ENCODE measurements around the gene EIF3J.
"Not testable (repeated sequence)": the region's sequence is repeated elsewhere in the genome, so short reads cannot be mapped to it uniquely, and the experiment has no call there.

EIF3J gene

DNA sequence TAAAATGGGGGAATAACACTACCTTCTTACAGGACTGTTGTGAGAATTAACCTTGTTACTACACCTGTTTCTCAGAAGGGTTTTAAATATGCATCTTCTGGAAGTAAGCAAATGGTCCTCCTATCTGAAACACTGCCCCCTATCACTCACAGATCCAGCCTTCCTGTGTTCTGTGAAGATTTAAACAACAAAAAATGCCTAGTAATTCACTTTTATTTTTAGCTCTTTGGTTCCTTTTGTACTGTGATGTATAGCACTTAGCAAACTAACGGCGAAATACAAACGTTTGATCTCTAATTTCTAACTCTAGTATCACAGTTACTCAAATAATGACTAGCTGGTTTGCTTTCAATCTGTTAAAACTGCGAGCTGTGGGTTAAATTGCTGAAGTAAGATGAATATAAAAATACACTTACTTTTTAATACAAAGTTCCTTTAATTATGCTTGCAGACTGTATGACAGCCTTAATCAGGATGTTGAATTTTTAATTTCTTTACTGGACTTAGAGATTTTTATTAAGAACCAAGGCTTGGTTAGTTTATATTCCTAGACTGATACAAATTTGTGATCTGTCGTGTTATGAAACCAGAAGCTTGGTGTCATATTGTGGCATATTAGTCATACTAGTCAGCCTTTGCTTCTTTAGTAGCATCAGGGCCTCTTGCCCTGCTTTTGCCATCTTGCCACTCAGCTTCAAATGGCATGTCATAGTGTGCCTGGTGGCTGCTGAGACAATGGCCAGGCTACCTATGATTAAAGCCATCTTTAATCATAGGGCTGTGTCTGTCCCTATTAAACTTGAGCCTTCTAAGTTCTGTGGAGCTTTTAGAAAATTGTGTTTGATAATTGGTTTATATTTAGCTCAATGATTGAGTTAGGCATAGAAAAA lies 9.2 kb downstream of the EIF3J start:
- H3K4me1 ChIP-seq (ENCODE audit: insufficient read depth, low read length), result no peaks in the 10 kb centered on the region
- H3K9me3 ChIP-seq (ENCODE audit: insufficient read depth, low read depth, low read length), result no peaks in the 10 kb centered on the region
- no peak overlapping the region for H3K9ac ChIP-seq (ENCODE audit: low read depth, low read length)
- no peak overlapping the region for H3K4me3 ChIP-seq (ENCODE audit: low read length)
- H3K27ac ChIP-seq (ENCODE audit: low read length), result no peak overlapping the region
- no peaks in the 10 kb centered on the region for H3K27me3 ChIP-seq (ENCODE audit: insufficient read depth, low read length)
- H3K36me3 ChIP-seq (ENCODE audit: insufficient read depth, low read depth, low read length), result peaks cover 33% of the 10 kb centered on the region

DNA sequence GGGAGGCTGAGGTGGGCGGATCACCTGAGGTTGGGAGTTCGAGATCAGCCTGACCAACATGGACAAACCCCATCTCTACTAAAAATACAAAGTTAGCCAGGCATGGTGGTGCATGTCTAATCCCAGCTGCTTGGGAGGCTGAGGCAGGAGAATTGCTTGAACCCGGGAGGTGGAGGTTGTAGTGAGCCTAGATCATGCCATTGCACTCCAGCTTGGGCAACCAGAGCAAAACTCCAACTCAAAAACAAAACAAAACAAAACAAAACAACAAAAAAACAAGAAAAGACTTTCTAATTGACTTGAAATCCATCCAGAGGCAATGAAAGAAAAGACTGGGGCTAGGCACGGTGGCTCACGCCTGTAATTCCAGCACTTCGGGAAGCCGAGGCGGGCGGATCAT lies 12.2 kb downstream of the EIF3J start:
- not testable (repeated sequence) for H3K4me3 ChIP-seq (ENCODE audit: low read length); H3K27me3 ChIP-seq (ENCODE audit: insufficient read depth, low read length); H3K4me1 ChIP-seq (ENCODE audit: insufficient read depth, low read length); H3K9me3 ChIP-seq (ENCODE audit: insufficient read depth, low read depth, low read length); H3K9ac ChIP-seq (ENCODE audit: low read depth, low read length); H3K27ac ChIP-seq (ENCODE audit: low read length)
- H3K36me3 ChIP-seq (ENCODE audit: insufficient read depth, low read depth, low read length), result peaks cover 45% of the 10 kb centered on the region

DNA sequence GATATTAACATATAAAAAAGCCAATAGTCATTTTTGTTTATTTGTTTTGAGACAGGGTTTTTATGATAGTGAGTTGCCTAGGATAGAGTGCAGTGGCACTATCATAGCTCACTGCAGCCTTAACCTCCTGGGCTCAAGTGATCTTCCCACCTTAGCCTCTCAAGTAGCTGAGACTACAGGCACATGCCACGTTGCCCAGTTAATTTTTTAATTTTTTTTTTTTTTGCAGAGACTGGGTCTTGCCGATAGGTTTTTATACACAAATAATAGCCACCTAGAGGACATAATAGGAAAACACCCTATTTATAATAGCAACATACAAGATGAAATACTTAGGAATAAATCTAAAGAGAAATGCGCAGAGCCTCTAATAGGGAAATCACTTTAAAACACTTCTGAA lies 13.3 kb downstream of the EIF3J start:
- no peak overlapping the region for H3K9ac ChIP-seq (ENCODE audit: low read depth, low read length)
- H3K27me3 ChIP-seq (ENCODE audit: insufficient read depth, low read length), result no peaks in the 10 kb centered on the region
- H3K4me1 ChIP-seq (ENCODE audit: insufficient read depth, low read length), result no peaks in the 10 kb centered on the region
- H3K9me3 ChIP-seq (ENCODE audit: insufficient read depth, low read depth, low read length), result no peaks in the 10 kb centered on the region
- H3K4me3 ChIP-seq (ENCODE audit: low read length), result no peak overlapping the region
- no peak overlapping the region for H3K27ac ChIP-seq (ENCODE audit: low read length)
- peaks cover 56% of the 10 kb centered on the region for H3K36me3 ChIP-seq (ENCODE audit: insufficient read depth, low read depth, low read length)

DNA sequence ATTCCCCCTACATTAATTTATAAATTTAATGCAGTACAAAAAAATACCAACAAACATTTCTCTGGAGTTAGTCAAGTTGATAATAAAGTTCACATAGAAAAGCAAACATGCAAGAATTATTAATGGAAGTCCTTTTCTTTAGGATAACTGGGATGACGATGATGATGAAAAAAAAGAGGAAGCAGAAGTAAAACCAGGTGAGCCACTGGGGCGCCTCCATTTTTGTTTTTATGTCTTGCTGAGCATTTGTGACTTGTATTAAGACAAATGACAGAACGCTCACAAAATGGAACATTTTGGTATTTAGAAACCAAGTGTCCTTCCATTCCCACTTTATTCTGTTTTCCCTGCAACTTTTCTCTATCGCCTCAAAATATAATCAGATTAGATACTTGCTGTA lies 13.8 kb downstream of the EIF3J start:
- no peak overlapping the region for H3K27ac ChIP-seq (ENCODE audit: low read length)
- H3K4me1 ChIP-seq (ENCODE audit: insufficient read depth, low read length), result no peaks in the 10 kb centered on the region
- H3K27me3 ChIP-seq (ENCODE audit: insufficient read depth, low read length), result no peaks in the 10 kb centered on the region
- H3K36me3 ChIP-seq (ENCODE audit: insufficient read depth, low read depth, low read length), result peaks cover 61% of the 10 kb centered on the region
- no peaks in the 10 kb centered on the region for H3K9me3 ChIP-seq (ENCODE audit: insufficient read depth, low read depth, low read length)
- H3K9ac ChIP-seq (ENCODE audit: low read depth, low read length), result no peak overlapping the region
- H3K4me3 ChIP-seq (ENCODE audit: low read length), result no peak overlapping the region

DNA sequence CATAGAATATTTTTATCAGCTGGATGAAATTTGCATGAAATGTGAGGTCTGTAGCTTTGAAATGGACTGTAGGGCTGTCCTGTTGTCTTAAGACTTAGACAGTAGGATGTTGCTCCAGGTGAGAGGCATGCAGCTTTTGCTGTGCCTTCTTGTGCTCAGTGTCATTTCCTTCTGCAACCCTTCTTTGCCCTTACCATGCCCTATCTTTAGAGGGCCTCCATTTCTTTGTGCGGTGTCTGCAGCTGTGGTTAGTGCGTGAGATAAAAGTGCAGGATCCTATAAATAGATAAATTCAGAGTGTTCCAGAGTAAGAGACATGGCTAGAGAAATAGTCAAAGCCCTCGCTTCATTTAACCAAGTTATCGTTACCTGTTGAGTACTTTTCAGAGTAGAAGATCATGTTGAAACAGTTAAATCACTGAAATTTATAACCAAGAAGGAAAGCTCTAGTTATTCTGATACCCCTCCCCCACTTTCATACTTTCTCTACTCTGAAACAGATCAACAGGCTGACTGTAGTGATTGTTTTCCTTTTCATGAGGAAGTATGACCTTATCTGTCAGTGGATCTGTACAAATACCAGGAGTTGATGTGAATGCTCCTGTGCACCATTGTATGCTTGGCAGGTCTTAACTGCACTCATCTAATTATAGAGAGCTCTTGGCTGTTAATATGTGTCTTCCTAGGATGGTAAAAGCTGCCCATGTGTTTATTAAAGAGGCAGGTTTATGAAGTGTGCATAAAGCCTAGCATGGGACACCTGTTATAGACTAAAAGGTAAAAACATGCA lies 18.2 kb downstream of the EIF3J start:
- H3K4me3 ChIP-seq (ENCODE audit: low read length), result no peak overlapping the region
- no peak overlapping the region for H3K9ac ChIP-seq (ENCODE audit: low read depth, low read length)
- no peak overlapping the region for H3K27ac ChIP-seq (ENCODE audit: low read length)
- H3K27me3 ChIP-seq (ENCODE audit: insufficient read depth, low read length), result no peaks in the 10 kb centered on the region
- H3K36me3 ChIP-seq (ENCODE audit: insufficient read depth, low read depth, low read length), result peaks cover 91% of the 10 kb centered on the region
- H3K4me1 ChIP-seq (ENCODE audit: insufficient read depth, low read length), result no peaks in the 10 kb centered on the region
- no peaks in the 10 kb centered on the region for H3K9me3 ChIP-seq (ENCODE audit: insufficient read depth, low read depth, low read length)

DNA sequence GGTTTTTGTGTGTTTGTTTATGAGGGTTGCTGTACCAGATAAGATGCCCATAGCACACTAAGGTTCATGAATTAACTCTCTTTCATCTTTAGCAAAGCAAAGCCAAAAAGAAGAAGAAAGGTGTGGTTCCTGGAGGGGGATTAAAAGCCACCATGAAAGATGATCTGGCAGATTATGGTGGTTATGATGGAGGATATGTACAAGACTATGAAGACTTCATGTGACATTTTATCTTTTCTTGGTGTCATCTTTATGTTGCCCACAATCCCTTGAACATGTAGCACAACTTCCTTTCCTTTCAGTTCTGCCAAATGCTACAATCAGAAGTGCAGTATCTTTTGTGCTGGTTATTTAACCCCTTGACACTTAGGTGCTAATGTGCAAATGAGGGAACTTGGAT lies 24.0 kb downstream of the EIF3J start:
- H3K4me3 ChIP-seq (ENCODE audit: low read length); H3K27ac ChIP-seq (ENCODE audit: low read length); H3K4me1 ChIP-seq (ENCODE audit: insufficient read depth, low read length); H3K27me3 ChIP-seq (ENCODE audit: insufficient read depth, low read length); H3K9ac ChIP-seq (ENCODE audit: low read depth, low read length): not testable (repeated sequence)
- Histone ChIP-seq H3K36me3 (ENCODE audit: insufficient read depth, low read depth, low read length) (peaks cover 96% of the 10 kb centered on the region), H3K9me3 (ENCODE audit: insufficient read depth, low read depth, low read length) (peaks cover 17% of the 10 kb centered on the region; the same call in 1 of the 2 replicates)

DNA sequence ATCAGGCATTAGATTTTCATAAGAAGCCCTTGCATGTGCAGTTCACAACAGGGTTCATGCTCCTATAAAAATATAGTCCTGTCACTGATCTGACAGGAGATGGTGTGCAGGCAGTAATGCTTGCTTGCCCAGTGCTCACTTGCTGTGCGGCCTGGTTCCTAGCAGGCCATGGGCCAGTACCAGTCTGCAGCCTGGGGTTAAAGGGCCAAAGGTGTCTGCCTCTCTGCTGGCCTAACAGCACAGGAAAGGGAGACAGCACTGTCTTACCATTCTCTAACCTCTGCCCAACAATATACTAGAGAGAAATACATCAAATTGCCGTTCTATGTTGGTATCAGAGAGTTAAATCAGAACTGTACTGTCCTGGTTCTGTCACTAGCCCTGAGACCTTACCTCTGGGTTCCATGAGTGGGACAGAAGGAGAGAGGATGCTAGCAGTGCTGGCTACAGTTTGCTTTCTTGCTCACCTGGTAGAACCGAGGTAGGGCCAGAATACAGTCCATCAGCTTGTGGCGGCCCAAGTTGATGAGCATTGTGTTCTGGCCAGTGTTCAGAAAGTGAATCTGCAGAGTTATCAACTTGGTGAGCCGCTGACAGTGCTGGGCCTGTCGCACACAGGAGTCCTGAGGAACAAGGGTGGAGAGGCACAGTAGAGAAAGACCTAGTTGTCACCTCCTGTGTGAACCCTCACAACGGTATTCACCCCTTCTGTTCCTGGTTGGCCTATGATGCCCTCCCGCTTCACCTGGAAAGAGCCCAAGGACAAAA lies 28.6 kb downstream of the EIF3J start:
- no peaks in the 10 kb centered on the region for H3K4me1 ChIP-seq (ENCODE audit: insufficient read depth, low read length)
- H3K36me3 ChIP-seq (ENCODE audit: insufficient read depth, low read depth, low read length), result peaks cover 69% of the 10 kb centered on the region
- no peak overlapping the region for H3K9ac ChIP-seq (ENCODE audit: low read depth, low read length)
- no peak overlapping the region for H3K4me3 ChIP-seq (ENCODE audit: low read length)
- H3K9me3 ChIP-seq (ENCODE audit: insufficient read depth, low read depth, low read length), result peaks cover 17% of the 10 kb centered on the region; the same call in 1 of the 2 replicates
- no peak overlapping the region for H3K27ac ChIP-seq (ENCODE audit: low read length)
- H3K27me3 ChIP-seq (ENCODE audit: insufficient read depth, low read length), result no peaks in the 10 kb centered on the region

DNA sequence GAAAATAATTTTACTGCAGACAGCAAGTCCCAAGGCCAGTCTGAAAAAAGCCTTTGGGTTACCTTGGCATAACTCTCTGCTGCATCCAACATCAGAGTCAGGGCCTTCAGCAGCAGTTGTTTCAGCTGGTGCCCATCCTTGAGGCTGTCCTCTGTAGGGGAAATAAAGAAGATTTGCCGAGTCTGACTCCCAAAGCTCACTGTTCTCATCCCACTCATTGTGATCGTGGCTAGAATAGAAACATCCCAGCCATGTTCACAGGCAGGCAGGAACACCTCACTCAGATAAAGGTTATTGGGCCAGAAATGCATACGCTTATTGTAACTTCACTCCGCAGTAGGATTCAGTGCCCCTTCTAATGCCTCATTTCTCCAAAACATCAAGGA lies 29.2 kb downstream of the EIF3J start:
- Histone ChIP-seq H3K9me3 (ENCODE audit: insufficient read depth, low read depth, low read length) (peaks cover 17% of the 10 kb centered on the region; the same call in 1 of the 2 replicates), H3K36me3 (ENCODE audit: insufficient read depth, low read depth, low read length) (peaks cover 64% of the 10 kb centered on the region), H3K4me1 (ENCODE audit: insufficient read depth, low read length) (no peaks in the 10 kb centered on the region), H3K27ac (ENCODE audit: low read length) (no peak overlapping the region), H3K4me3 (ENCODE audit: low read length) (no peak overlapping the region), H3K9ac (ENCODE audit: low read depth, low read length) (no peak overlapping the region), H3K27me3 (ENCODE audit: insufficient read depth, low read length) (no peaks in the 10 kb centered on the region)

DNA sequence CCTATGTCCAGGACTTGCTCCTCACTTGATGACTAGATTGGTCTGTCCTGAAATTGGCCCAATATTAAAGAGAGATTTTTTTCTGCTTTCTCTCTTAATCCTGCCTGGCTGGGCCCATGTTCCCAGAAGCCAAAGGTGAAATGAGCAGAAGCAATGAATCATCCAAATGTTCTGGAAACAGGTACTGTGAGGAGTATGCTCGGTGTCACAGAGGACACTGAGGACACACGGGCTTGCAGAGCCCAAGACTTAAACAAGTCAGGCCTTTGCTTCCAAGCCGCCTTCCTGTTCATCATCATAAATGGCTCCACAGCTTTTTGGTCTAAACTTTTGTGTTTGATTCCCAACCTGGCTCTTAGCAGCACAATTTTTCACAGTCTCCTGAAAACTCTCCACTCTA lies 31.4 kb downstream of the EIF3J start:
- H3K27me3 ChIP-seq (ENCODE audit: insufficient read depth, low read length), result no peaks in the 10 kb centered on the region
- no peak overlapping the region for H3K4me3 ChIP-seq (ENCODE audit: low read length)
- no peak overlapping the region for H3K27ac ChIP-seq (ENCODE audit: low read length)
- peaks cover 17% of the 10 kb centered on the region; the same call in 1 of the 2 replicates for H3K9me3 ChIP-seq (ENCODE audit: insufficient read depth, low read depth, low read length)
- H3K4me1 ChIP-seq (ENCODE audit: insufficient read depth, low read length), result no peaks in the 10 kb centered on the region
- H3K36me3 ChIP-seq (ENCODE audit: insufficient read depth, low read depth, low read length), result peaks cover 50% of the 10 kb centered on the region
- no peak overlapping the region for H3K9ac ChIP-seq (ENCODE audit: low read depth, low read length)

DNA sequence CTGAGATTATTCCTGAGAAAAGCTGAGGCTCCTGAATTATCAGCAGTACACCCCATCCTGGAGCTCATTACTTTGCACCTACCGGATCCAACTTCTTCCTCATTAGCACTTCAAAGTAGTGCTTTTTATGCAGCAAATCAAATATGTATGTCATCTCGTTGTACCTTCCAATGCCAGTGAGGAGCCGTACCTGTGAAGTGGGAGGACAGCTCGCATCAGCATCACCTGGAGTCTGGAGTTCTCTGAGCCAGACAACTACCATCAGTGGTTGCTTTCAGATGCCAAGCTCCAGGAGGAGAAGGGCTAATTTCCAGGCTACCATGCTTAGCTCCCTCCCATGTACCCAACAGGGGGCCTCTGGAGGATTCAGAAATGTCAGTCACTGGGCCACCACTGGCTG lies 32.4 kb downstream of the EIF3J start:
- Histone ChIP-seq H3K4me1 (ENCODE audit: insufficient read depth, low read length) (no peaks in the 10 kb centered on the region), H3K9ac (ENCODE audit: low read depth, low read length) (no peak overlapping the region), H3K4me3 (ENCODE audit: low read length) (no peak overlapping the region), H3K27me3 (ENCODE audit: insufficient read depth, low read length) (no peaks in the 10 kb centered on the region), H3K27ac (ENCODE audit: low read length) (no peak overlapping the region), H3K9me3 (ENCODE audit: insufficient read depth, low read depth, low read length) (peaks cover 14% of the 10 kb centered on the region; the same call in 1 of the 2 replicates), H3K36me3 (ENCODE audit: insufficient read depth, low read depth, low read length) (peaks cover 45% of the 10 kb centered on the region)

DNA sequence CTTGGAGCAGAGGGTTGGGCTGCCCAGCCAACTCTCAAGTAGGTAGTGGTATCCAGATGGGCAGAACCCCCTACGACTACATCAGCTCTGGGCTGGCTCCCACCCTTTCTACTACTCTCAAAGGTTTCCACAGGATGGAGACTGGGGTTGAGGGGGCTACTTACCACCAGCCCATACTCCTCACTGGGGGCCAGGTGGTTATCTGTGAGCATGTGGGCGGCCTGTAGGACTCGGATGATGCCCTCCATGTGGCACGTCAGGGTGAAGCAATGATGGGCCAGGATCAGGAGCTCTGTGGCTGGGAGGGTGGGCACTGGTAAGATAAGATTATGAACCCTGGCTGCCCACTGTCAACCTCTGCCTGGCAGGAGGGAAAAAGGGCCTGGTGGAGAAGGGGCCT lies 33.4 kb downstream of the EIF3J start:
- Histone ChIP-seq H3K4me3 (ENCODE audit: low read length) (no peak overlapping the region), H3K36me3 (ENCODE audit: insufficient read depth, low read depth, low read length) (peaks cover 35% of the 10 kb centered on the region), H3K4me1 (ENCODE audit: insufficient read depth, low read length) (no peaks in the 10 kb centered on the region), H3K27ac (ENCODE audit: low read length) (no peak overlapping the region), H3K27me3 (ENCODE audit: insufficient read depth, low read length) (no peaks in the 10 kb centered on the region), H3K9me3 (ENCODE audit: insufficient read depth, low read depth, low read length) (peaks cover 4% of the 10 kb centered on the region; the same call in 1 of the 2 replicates), H3K9ac (ENCODE audit: low read depth, low read length) (no peak overlapping the region)
